ENCODE measurements around the gene ACOT7.

DNA sequence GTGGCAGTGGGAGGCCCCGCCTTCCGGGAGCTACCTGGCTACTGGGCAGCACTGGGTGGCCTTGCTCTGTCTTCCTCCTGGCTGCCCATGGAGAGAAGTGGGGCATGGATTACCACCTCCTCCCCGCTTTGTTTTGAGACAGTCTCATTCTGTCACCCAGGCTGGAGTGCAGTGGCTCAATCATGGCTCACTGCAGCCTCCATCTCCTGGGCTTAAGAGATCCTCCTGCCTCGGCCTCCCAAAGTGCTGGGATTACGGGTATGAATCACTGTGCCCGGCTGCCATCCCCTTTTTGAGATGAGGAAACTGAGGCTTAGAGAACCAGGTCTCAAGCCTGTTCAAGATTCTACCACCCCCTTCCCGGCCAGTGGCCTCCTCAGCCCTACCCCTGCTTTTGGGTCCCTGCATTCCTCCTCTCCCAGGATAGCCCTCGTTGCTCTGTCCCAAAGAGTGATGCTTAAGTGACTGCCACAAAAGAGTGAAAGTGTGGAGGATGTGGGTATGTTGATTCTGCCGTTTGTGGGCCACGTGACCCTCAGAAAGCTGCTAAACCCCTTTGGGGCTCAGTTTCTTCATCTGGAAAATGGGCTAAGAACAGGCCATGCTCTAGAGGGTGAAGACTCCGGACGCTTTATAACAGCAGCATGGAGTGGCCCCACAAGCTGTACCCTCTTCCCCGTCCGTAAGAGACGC lies 141.7 kb downstream of the ACOT7 start:
- TF ChIP-seq CTCF (IDR thresholded peaks at IDR 0.05), result no peak
- no peak for TF ChIP-seq POLR2A (IDR thresholded peaks at IDR 0.05)

Measured in breast epithelium (tissue), 3 donors.